Activated CD4-positive, CD25-positive, alpha-beta regulatory T cell treated with anti-CD3 and anti-CD28 coated beads, Interleukin-2, amount 50 U/mL, for 16 hours (primary cell): ENCODE measurements around the gene PLAA.
A peak's percentile ranks its signal among the peaks of the same experiment; 100 is the strongest.
"Not testable (repeated sequence)": the region's sequence is repeated elsewhere in the genome, so short reads cannot be mapped to it uniquely, and the experiment has no call there.

Experiments used
- DNase-seq: peaks from one replicate; pipeline ENCODE4 v3.0.0-alpha.2; 2020; ENCODE audit warnings: low read depth, low spot score

Gene PLAA

DNA sequence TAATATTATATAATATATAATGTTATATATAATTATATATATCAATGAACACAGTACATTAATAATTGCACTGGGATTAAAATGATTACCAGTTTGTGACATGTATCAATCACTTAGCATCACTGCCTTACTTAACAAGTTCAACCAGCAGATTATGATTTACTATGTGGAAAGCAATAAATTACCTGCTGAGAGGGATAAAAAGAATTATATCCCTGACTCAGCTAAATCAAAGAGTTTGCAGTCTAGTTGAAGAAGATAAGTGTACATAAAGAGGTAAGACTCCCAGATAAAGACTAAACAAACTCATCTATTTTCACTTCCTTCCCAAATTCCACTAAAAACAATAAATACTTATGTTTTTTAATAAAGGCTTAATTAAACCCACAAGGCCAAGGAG lies 11.2 kb downstream of the PLAA start:
- no peak for DNase-seq

DNA sequence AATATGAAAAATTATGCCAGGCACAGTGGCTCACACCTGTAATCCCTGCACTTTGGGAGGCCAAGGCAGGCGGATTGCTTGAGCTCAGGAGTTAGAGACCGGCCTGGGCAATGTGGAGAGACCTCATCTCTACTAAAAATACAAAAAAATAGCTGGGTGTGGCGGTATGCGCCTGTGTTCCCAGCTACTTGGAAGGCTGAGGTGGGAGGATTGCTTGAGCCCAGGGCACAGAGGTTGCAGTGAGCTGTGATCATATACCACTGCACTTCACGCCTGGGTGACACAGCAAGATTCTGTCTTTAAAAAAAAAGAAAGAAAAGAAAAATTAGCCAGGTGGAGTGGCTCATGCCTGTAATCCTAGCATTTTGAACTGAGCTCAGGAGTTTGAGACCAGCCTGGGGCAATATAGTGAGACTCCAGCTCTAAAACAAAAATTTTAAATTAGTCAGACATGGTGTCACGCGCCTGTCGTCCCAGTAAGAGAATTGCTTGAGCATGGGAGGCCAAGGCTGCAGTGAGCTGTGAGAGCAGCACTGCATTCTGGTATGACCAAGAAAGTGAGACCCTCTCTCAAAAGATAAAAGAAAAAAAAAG lies 18.0 kb downstream of the PLAA start:
- no peak for DNase-seq

DNA sequence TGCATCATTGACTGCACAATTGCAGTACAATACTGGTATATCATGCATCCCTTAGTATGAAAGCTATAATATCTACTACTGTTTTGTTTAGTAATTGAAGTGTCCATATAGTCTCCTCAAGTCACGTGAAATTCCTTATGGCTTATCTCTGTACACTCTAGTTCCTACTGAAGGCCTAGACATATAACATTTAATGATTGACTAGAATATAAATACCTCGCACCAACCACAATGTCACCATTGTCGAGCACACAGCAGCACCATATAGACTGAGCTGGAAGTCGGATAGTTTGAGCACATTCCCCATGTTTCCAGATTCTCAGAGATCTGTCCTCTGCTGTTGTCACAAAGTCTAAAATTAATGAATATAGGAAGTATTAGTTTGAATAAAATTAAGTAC lies 21.4 kb downstream of the PLAA start:
- no peak for DNase-seq

DNA sequence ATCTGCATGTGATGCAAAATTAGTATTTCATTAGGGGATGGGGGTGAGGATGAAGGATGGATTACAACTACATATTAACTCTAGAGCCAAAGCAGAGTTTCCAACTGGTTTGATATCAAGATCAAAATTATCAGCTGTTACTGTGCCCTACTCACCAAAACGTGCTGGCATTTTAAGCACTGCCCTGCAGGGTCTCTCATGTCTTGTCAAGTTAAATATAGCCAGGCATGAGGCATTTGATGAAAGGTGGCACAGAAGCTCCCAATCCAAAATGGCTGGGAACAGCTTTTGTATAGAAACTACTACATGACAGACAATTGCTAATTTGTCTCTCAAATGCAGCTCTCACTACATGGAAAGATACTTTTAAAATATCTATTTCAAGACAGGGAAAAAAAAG lies 27.3 kb downstream of the PLAA start:
- DNase-seq = no peak

DNA sequence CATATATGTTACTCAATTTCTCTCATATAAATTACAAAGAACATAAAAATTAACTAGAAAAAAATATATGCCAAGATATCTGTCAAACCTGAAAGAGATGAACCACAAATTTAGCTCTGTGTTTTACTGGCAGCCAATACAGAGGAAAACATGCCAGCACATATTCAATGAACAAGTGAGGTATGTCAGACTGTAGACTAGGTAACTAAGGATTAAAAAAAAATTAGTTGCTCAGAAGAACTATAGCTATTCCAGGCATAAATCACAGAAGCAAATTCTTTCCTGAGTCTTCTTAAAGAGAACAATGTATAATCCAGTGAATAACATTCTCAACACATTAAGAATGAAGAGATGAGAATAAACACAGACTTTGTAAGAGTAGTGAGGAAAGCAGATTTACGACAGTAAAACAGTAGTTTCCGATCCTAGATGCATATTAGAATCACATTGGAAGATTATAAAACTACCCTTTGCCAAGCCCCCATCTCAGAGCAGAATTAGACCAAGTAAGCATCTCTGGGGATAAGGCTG lies 33.8 kb downstream of the PLAA start:
- no peak for DNase-seq

DNA sequence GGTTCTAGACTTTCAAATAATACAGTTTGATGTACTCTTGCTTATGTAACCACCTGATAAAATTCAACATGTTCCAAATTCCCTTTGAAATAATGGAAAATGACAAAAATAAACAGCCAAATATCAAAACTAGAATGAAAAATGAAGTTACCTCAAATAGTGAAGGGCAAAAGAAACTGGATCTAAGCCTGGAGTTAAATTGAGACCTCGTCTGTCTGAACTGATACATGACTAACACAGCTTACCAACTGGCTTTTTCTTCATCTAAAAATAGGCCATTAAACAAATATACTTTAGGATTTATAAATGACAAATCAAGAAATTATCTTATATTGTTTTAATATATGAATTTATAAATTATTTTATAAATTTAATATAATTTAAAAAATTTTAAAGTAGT lies 42.4 kb downstream of the PLAA start:
- DNase-seq = no peak

DNA sequence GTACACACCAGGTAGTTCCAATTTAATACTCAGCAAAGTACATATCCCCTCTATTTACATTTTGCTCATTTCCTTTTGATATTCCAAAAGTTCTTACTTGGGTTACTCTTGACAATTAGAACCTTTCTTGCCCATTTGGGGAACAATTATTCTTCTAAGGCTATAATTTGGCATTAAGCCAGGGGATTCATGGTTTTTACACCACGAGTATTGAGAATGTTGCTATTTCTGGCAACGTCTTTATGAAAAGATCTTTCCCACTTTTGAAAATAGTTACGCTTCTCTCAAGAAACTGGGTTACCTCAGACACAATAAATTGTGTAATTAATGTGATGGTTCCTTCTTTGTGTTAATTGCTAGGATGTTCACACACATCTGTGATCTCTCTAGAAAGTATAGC lies 43.0 kb downstream of the PLAA start:
- DNase-seq = no peak

DNA sequence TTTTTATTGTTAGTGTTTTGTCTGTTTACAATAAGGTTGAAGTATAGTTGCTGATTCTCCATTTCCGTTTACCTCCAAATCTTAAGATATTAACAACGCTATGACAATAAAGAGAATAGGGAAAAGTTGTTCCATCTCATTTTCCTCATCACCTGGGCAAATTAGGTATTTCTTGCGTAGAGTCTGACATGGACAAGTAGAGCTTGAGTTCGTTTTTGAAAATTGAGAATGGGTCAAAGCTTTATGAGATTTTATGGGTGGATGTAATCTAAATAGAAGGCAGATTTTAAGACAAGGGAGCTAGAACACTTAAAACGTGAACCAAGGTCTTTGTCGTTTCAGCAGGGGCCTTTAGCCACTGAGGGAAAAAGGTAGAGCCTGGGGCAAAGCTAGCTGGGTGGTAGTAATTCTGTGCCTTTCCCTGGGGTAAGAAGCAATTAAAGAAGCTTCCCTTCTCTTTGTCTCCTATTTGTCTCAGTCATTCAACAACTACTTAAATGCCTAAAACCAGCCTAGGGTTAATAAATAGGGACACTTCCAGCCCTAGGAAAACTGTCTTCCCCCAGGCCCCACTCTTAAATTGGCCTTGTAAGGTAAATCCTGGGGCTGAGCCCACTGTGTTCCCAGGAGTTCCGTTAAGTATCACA lies 53.9 kb downstream of the PLAA start:
- DNase-seq = no peak

DNA sequence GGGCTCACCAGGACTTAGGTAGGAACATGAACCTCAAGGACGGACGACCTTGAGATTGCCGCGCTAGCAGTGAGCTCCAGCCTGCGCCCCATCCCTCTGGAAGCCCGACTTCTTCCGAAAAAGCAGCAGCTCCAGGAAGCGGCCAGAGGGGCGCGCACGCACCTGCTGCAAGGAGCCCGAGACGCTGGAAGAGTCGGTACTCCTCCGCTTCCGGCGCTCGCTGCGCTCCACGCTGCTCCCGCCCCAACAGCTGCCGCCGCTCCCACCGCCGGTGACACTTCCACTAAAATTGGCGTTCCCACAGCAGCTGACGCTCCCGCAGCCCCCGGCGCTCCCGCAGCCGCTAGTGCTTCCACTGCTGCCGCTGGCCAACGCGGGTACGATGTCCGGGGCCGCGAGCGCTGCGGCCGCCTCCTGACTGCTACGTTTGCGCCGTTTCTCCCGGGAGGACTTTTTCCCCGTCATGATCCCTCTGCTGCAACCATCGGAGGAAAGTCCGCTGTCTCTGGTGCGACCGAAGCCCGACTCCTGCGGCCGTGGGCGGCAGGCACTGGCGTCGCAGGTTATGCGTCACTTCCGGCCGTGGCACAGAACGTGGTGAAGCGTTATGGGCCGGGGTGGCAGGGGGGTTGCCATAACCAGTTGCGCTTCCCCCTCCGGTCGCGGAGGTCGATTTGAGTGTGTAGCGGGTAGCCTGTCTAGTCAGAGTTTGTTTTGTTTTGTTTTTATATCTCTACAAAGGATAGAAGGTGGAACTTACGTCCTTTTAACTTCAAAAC lies 54.6 kb downstream of the PLAA start, which contains the start of gene CAAP1:
TSS of gene CAAP1 (minus strand) at position 552 of the 779 bp plus-strand sequence. CDS start at position 465, 87 bp downstream.
- peak; percentile 88 for DNase-seq

DNA sequence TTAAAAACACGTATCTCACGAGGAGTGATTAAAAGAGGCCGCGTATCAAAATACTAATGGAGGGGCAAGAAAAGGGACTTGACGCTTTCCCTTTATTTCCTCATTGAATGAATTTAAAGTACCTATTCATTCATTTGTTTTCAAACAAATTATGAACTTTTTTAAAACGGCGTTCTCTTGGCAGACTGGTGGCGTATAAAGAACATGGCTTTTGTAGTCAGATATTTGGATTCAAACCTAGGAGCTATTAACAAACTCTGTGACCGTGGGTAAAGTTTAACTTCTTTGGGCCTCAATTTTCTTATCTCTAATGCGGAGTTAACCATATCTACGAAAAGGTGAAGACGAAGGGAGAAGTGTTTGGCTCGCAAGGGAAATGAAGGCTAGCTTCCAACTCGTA lies 55.3 kb downstream of the PLAA start:
- no peak for DNase-seq

DNA sequence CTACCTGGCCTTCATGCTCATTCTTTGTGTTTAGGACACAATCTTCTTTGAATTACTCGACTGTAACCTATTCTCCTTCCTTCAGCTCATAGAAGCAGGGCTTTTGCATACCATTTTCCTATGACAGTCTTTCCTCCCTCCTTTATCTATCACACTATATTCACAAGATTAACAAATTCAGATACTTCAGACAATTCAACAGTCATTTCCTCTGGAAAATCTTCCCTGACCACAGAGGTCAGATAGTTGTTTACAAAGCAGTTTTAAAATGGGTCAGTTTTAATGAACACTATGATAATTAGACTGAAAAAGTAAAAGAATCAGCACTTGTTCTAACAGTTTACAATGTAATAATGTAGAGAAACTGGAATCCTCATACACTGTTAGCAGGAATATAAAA lies 58.8 kb downstream of the PLAA start:
- no peak for DNase-seq

DNA sequence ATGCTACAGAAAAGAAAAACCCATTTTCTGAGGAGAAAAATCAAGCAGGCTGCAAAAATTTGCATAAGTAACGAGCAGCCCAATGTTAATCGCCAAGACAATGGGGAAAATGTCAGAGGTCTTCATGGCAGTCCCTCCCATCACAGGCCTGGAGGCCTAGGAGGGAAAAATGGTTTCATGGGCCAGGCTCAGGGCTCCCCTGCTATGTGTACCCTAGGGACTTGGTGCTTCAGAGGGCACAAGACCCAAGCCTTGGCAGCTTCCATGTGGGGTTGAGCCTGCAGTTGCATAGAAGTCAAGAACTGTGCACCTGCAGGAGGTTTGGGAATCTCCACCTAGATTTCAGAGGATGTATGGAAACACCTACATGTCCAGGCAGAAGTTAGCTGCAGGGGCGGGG lies 64.9 kb downstream of the PLAA start:
- no peak for DNase-seq

DNA sequence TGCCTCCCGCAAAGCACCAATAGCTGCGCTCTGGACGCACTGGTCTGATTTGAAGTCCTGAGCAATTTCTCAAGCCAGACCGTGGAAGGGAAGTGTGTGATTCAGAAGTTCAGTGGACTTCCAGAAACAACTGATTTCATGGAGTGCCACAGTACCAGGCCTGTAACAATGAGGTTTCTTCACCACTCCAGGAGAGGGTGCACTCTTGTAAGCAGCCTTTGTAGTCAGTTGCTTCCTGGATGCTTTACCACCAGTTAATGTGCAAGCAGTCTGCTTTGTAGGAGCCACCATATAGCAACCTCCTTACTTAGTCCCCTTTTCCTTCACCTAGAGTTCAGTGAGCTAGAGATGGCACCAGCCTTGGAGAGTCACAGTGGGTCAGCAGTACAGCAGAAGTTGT lies 66.8 kb downstream of the PLAA start:
- DNase-seq = no peak

DNA sequence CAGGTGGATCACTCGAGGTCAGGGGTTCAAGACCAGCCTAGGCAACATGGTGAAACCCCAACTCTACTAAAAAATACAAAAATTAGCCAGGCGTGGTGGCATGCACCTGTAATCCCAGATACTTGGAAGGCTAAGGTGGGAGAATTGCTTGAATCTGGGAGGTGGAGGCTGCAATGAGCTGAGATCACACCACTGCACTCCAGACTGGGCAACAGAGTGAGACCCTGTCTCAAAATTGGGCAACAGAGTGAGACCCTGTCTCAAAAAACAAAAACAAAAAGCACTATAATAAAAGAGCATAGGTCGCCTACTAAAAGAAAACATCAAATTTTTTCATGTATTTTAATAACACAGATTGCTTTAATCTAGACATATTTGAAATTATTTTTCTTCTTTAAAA lies 71.9 kb downstream of the PLAA start:
- DNase-seq = not testable (repeated sequence)

DNA sequence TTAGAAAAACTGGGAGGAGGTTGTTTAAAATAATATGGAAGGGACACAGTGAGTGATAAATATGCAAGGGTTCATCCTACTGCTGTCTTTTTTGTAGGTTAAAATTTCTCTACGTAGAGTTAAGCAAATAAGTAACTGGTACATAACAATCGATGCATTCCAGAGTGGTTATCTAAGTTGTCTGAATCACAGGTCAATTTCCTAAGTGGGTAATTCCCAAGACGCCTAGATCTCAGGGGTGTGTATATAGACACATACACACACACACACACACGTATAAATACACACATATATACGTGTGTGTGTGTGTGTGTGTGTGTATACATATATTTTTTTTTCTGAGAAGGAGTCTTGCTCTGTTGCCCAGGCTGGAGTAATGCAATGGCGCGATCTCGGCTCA lies 76.8 kb downstream of the PLAA start:
- DNase-seq = no peak

DNA sequence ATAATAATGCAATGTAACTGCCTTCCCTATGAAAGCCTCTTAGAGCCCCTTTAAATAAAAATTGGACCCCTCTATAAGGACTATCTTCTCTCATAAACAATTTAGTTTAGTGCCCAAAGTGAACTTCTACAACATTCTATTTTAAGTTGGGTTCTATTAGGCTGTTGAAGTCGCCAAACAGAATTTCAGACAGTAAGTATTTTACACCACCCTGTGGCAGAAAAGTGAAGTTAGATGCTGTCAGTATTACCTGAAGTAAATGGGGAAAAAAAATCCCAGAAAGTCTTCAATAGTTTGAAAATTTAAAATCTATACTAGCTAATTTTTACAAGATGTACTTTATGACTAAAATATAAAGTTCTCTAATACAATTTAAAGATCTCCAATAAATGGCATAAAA lies 84.0 kb downstream of the PLAA start:
- no peak for DNase-seq

DNA sequence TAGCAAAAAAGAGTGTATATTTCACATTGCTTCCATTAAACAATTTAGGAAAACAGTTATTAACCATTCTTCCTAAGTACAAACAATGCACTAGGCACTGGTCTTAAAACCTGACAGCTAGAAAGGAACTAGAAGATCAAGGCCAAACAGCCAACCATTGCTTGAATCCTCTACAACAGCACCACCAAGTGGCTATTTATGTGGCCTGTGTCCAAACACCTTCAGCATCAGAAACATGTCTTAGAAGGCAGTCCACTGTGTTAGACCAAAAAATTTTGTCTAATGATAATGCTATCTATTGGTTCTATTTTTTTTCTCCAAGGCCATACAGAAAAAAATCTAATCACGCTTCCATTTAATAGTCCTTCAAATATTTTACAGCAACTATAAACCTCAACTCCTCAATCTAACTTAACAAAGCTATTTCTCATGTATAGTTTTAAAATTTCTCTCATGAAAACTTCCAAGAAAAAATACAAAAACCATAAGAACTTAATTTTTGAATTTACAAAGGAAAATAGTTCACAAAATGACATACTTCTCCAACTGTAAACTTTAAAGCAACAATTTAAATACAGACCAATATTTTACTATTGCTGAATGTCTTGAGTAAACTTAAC lies 90.5 kb downstream of the PLAA start:
- no peak for DNase-seq
